Activated CD4-positive, alpha-beta T cell treated with anti-CD3 and anti-CD28 coated beads, Interleukin-2, amount 50 U/mL, for 4 hours (primary cell): ENCODE measurements around the gene BFSP2.
"Not testable (repeated sequence)": the region's sequence is repeated elsewhere in the genome, so short reads cannot be mapped to it uniquely, and the experiment has no call there.

Experiments used
- DNase-seq, 2 experiments: peaks; one replicate each; pipeline ENCODE4 v3.0.0-alpha.2; 2020

The BFSP2 gene

GRCh38 chr3:133482474-133482873, 82.6 kb downstream of the BFSP2 start:
- DNase-seq, result not testable (repeated sequence)

- DNase-seq, result no peak
Observed at GRCh38 chr3:133486658-133487057, 86.8 kb downstream of the BFSP2 start.

GRCh38 chr3:133487204-133487603, 87.3 kb downstream of the BFSP2 start:
- no peak for DNase-seq

GRCh38 chr3:133487920-133488540, 88.2 kb downstream of the BFSP2 start:
- DNase-seq, result peak; percentile 41 to 42

GRCh38 chr3:133488785-133489367, 89.0 kb downstream of the BFSP2 start:
- no peak for DNase-seq

- DNase-seq, result no peak
Observed at GRCh38 chr3:133489466-133490085, 89.7 kb downstream of the BFSP2 start.

GRCh38 chr3:133490468-133491351, 90.9 kb downstream of the BFSP2 start:
- DNase-seq, result peak; percentile 59 to 67

- no peak for DNase-seq
Observed at GRCh38 chr3:133491481-133492059, 91.7 kb downstream of the BFSP2 start.

GRCh38 chr3:133492159-133492741, 92.4 kb downstream of the BFSP2 start:
- no peak for DNase-seq

GRCh38 chr3:133494469-133494868, 94.6 kb downstream of the BFSP2 start:
- DNase-seq, result no peak

GRCh38 chr3:133502542-133502941, 102.7 kb downstream of the BFSP2 start:
- DNase-seq, result not testable (repeated sequence)

GRCh38 chr3:133503409-133503808, 103.6 kb downstream of the BFSP2 start:
- DNase-seq, result no peak

- no peak for DNase-seq
Observed at GRCh38 chr3:133504736-133505135, 104.9 kb downstream of the BFSP2 start.

- no peak for DNase-seq
Observed at GRCh38 chr3:133505813-133506212, 106.0 kb downstream of the BFSP2 start.

- no peak for DNase-seq
Observed at GRCh38 chr3:133506215-133506901, 106.5 kb downstream of the BFSP2 start.

- DNase-seq, result no peak
Observed at GRCh38 chr3:133509488-133509887, 109.6 kb downstream of the BFSP2 start.

- no peak for DNase-seq
Observed at GRCh38 chr3:133512416-133513089, 112.7 kb downstream of the BFSP2 start.

- no peak for DNase-seq
Observed at GRCh38 chr3:133514418-133514817, 114.6 kb downstream of the BFSP2 start.

GRCh38 chr3:133515127-133515526, 115.3 kb downstream of the BFSP2 start:
- no peak for DNase-seq

- no peak for DNase-seq
Observed at GRCh38 chr3:133520286-133520685, 120.4 kb downstream of the BFSP2 start.

- DNase-seq, result not testable (repeated sequence)
Observed at GRCh38 chr3:133520938-133521337, 121.1 kb downstream of the BFSP2 start.
